HG03354 (cell line): ENCODE data around the gene DUS1L.

ENCODE experiments used
- ATAC-seq: cut with Tn5 transposase; IDR thresholded peaks from one replicate; pipeline ENCODE4 v1.9.1; 2021; ENCODE audit warnings: mild to moderate bottlenecking; ENCODE audit not compliant: unreplicated experiment, poor library complexity, severe bottlenecking

Gene DUS1L

GRCh38 chr17:82089723-82090548, 24.3 kb upstream of the DUS1L start:
- no peak for ATAC-seq

GRCh38 chr17:82088838-82089722, 23.5 kb upstream of the DUS1L start:
- no peak for ATAC-seq

- no peak for ATAC-seq
Observed at GRCh38 chr17:82087961-82088837, 22.6 kb upstream of the DUS1L start.

- no peak for ATAC-seq
Observed at GRCh38 chr17:82086941-82087906, 21.6 kb upstream of the DUS1L start.

GRCh38 chr17:82085931-82086764, 20.5 kb upstream of the DUS1L start:
- no peak for ATAC-seq

- no peak for ATAC-seq
Observed at GRCh38 chr17:82085031-82085861, 19.6 kb upstream of the DUS1L start.

- no peak for ATAC-seq
Observed at GRCh38 chr17:82084373-82085030, 18.9 kb upstream of the DUS1L start.

- no peak for ATAC-seq
Observed at GRCh38 chr17:82083533-82084359, 18.1 kb upstream of the DUS1L start.

- ATAC-seq: no peak
Observed at GRCh38 chr17:82083009-82083408, 17.4 kb upstream of the DUS1L start.

- no peak for ATAC-seq
Observed at GRCh38 chr17:82082456-82082855, 16.9 kb upstream of the DUS1L start.

- no peak for ATAC-seq
Observed at GRCh38 chr17:82081966-82082365, 16.4 kb upstream of the DUS1L start.

GRCh38 chr17:82081546-82081945, 15.9 kb upstream of the DUS1L start:
- ATAC-seq: no peak

GRCh38 chr17:82080789-82081464, 15.3 kb upstream of the DUS1L start:
- ATAC-seq: no peak

GRCh38 chr17:82080048-82080788, 14.6 kb upstream of the DUS1L start:
- no peak for ATAC-seq
